Fibroblast of lung (primary cell): ENCODE results near the gene HPS3.

Source experiments
- CTCF ChIP-seq, 2 donors: IDR thresholded peaks in 1 of 2; conservative IDR thresholded peaks in 1 of 2; 1 replicate in 1 of 2; 2 replicates in 1 of 2; pipeline ENCODE4 v1.5.1; 2011 to 2012; ENCODE audit warnings: low read length in 2 of 2, control low read depth in 1 of 2, inconsistent platforms in 1 of 2, low read depth in 1 of 2, mild to moderate bottlenecking in 1 of 2
- EZH2 ChIP-seq: IDR thresholded peaks from 2 replicates; pipeline ENCODE4 v1.5.1; 2012; ENCODE audit warnings: low read length, control low read depth, mild to moderate bottlenecking; ENCODE audit errors: missing control alignments

GRCh38 chr3:149118724-149119123, 10.7 kb upstream of the HPS3 start:
- TF ChIP-seq CTCF (conservative IDR thresholded peaks at IDR 0.05 in 1 of 2, IDR thresholded peaks at IDR 0.05 in 1 of 2; ENCODE audit: low read depth in 1 of 2, low read length in 2 of 2) = no peak
- no peak for TF ChIP-seq EZH2
